IMR-90 (cell line): ENCODE measurements around the gene IFNA13.

Experiments
- BHLHE40 ChIP-seq: fragments of 150-350 bp; IDR thresholded peaks from 2 replicates; pipeline ENCODE4 v1.6.1; 2016; ENCODE audit warnings: mild to moderate bottlenecking, low read depth, low read length
- CHD1 ChIP-seq: IDR thresholded peaks from 2 replicates; pipeline ENCODE4 v1.6.1; 2012; ENCODE audit warnings: low read depth, low read length, improper control_type of control experiment
- POLR2A ChIP-seq: IDR thresholded peaks from 2 replicates; pipeline ENCODE4 v1.6.1; 2012; ENCODE audit warnings: mild to moderate bottlenecking, low read depth, low read length
- SMC3 ChIP-seq: fragments of 150-350 bp; IDR thresholded peaks from 2 replicates; pipeline ENCODE4 v1.6.1; 2016; ENCODE audit warnings: low read depth, mild to moderate bottlenecking, antibody characterized with exemption, low read length, moderate library complexity
- TF ChIP-seq, protein P1 (sequence below): conservative IDR thresholded peaks from 2 replicates; pipeline ENCODE4 v1.5.1; 2012; ENCODE audit warnings: mild to moderate bottlenecking, low read depth, low read length, improper control_type of control experiment

DNA sequence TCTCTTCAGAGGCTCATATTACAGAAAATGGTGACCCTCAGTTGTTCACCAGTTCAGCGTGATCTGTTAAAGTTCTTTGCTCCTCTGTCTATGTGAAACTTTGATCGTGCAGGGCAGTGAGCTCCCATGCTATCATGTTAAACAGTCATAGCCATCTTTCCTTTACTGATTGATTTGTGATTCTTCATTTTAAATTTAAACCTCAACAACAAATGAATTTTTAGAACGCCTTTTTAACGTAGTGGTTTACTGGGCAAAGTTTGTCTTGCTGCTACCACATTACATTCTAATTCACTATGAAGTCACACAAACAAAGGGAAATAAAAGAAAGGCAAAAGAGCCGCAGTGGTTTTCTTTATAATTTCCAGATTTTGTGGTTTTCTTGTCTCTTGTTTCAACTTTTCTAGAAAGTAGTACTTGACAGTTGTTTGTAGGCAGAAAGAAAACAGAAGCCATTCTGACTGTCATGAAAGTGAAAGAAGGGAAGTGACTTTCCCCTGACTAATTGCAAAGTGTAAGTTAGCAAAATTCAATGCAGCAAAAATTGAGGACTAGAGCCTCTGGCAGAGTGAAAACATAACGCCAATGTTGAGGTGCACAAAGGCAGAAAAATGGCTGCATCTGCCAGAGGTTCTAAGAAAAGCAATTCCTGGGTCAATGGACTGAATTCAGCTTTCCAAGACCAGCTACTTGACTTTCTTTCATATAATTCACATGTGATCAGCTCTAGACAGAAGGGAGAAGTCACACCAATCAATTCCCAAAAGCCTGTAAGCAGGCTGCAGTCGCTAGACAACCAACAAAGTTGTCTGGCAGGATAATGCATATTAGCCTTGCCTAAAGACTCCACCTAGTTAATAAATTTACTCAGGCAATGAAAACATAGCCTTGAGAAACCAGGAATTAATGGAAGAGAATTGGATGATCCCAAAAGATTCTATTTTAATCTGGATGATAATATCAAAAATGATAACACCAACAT is 10.1 kb downstream of the IFNA13 start:
- TF ChIP-seq, protein P1, sequence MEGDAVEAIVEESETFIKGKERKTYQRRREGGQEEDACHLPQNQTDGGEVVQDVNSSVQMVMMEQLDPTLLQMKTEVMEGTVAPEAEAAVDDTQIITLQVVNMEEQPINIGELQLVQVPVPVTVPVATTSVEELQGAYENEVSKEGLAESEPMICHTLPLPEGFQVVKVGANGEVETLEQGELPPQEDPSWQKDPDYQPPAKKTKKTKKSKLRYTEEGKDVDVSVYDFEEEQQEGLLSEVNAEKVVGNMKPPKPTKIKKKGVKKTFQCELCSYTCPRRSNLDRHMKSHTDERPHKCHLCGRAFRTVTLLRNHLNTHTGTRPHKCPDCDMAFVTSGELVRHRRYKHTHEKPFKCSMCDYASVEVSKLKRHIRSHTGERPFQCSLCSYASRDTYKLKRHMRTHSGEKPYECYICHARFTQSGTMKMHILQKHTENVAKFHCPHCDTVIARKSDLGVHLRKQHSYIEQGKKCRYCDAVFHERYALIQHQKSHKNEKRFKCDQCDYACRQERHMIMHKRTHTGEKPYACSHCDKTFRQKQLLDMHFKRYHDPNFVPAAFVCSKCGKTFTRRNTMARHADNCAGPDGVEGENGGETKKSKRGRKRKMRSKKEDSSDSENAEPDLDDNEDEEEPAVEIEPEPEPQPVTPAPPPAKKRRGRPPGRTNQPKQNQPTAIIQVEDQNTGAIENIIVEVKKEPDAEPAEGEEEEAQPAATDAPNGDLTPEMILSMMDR: no peak
- TF ChIP-seq POLR2A (no peak), SMC3 (no peak), CHD1 (no peak), BHLHE40 (no peak)
